GM20000 (cell line): Measurements from ENCODE around the gene KCNMA1.

Source experiments
- DNase-seq: peaks from one replicate; pipeline ENCODE4 v3.0.0; 2012; ENCODE audit warnings: low spot score
- TF ChIP-seq, protein P1 (sequence below): IDR thresholded peaks from 2 replicates; pipeline ENCODE4 v1.5.1; 2012; ENCODE audit warnings: mild to moderate bottlenecking, control low read depth; ENCODE audit errors: extremely low read depth, missing control alignments

KCNMA1 gene

DNA sequence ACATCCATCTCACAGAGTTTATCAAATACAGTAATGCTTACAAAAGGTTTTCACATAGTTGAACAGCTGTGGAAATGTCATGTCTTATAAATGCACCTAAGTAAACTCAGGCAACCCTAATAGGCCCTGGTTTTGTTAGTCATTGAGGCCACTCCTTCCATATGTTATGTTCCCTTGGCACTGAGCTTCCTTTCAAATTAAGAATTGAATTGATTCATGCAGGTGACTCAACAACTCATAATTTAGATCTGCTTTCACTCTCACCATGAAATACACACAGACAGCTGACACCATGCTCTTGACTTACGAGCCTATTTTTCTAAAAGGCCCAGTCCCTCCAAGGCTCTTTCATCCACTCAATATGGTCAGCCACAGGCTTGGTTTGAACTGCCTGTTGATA lies 476.9 kb downstream of the KCNMA1 start:
- no peak for DNase-seq
- TF ChIP-seq, protein P1, sequence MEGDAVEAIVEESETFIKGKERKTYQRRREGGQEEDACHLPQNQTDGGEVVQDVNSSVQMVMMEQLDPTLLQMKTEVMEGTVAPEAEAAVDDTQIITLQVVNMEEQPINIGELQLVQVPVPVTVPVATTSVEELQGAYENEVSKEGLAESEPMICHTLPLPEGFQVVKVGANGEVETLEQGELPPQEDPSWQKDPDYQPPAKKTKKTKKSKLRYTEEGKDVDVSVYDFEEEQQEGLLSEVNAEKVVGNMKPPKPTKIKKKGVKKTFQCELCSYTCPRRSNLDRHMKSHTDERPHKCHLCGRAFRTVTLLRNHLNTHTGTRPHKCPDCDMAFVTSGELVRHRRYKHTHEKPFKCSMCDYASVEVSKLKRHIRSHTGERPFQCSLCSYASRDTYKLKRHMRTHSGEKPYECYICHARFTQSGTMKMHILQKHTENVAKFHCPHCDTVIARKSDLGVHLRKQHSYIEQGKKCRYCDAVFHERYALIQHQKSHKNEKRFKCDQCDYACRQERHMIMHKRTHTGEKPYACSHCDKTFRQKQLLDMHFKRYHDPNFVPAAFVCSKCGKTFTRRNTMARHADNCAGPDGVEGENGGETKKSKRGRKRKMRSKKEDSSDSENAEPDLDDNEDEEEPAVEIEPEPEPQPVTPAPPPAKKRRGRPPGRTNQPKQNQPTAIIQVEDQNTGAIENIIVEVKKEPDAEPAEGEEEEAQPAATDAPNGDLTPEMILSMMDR, result no peak

DNA sequence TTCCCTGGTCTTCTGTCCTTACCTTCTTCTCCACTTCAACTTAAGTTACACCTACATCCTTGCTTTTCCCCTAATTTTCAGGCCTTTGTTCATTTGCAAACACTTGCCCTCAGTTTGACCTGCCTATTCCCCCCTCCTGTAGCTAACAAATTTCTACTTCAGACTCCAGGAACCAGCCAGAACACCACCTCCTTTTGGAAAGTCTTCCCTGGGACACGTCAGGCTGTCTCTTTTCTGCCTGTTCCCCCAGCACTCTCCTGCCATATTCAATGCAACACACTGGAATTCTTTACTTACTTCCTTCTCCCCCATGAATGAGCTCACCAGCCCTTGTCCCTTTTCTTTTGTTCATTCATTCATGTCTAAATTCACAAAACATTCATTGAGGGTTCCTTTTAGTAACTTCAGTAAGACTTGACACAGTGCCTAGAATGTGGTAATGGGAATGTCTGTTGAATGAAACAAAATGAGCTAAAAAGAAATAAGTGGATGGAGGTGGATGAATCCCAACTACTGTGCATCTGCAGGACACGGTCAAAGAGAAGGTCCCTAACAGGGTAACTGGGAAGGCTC lies 478.0 kb downstream of the KCNMA1 start:
- TF ChIP-seq, protein P1, result no peak
- DNase-seq, result no peak

DNA sequence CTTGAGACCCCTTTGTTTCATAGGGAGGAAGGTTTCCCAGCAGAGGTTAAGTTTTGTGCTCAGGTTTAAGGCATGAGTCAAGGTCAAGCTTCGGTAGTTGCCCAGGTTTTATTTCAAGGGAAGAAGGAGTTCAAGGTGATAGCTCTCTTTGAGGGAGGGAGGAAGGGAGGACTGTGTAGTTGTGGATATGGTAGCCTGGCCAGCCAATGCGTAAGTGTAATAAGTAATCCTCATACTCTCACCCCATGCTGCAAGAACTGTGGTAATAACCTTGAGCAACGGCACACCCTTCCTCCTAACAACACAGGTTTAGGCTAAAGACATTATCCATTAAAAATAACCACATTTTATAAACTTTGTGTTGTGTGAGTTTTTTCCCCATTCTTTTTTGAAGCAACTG lies 478.9 kb downstream of the KCNMA1 start:
- TF ChIP-seq, protein P1, result no peak

DNA sequence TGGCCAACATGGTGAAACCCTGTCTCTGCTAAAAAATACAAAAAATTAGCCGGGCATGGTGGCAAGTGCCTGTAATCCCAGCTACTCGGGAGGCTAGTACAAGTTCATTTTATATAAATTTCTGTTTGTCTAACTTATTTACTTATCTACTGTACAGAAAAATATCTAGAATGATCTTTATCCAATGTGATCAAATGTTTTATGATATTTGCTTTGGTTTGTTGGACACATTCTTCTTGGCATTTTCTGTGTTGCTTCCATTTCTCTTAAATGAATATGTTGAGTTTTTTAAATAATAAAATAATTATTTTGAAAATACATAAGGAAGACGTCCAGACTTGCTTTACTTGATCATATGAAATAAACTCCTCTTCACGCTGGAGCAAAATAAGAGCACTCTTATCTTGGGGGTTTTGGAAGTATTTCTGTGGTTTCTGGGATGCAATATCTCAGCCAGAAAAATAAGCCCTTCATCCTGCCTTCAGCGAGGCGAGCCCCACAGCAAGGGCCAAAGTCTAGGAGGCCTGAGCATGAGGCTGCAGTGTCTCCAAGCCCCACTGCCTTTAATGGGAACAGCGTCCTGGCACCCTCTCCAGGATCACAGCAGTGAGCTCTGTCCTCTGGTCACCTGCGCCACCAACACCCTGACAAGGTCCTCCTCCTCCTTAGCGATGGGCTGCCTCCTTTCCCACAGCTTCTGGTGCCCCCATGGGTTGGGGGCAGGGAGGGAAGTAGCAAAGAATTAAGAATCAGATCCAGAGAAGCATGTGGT lies 480.2 kb downstream of the KCNMA1 start:
- TF ChIP-seq, protein P1, result no peak
- DNase-seq, result no peak

More for the DNA sequence above, 478.9 kb downstream of the KCNMA1 start:
- no peak for DNase-seq

DNA sequence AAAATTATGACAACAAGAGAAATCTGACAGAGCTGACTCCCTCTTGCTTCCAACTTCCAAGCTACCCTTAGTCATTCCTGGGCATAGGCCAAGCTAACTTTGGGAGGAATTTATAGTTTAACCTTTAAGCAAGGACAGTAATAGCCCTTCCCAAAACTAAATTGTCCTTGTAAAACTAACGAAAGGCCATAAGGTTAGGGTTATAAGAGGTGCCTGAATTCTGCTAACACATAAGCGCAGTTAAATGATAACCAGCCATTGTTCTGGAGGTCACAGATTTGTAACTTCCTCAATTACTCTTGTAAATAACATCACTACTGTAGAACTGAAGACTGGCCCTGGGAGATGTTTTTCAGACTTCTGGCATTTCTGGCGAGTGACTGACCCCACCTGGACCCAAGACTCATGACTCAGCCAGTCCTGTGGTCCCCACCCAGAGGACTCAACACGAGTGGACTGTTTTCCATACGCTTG lies 481.2 kb downstream of the KCNMA1 start:
- no peak for DNase-seq
- TF ChIP-seq, protein P1, result no peak

DNA sequence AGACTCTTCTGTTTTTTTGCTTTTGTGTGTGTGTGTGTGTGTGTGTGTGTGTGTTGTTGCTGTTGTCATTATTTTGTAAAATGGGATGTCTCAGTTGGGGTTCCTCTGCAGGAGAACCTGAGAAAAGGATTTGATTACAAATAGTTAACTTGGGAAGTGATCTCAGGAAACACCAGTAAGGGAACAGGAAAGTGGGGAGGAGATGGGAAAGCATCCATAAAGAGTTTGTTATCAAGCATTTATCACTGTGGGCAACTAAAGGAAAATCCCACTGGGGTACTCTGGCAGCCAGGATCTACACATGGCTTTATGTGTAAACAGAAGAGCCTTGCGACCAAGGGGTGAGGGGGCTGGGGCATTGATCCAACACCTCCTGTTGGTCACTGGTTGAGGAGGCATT lies 485.4 kb downstream of the KCNMA1 start:
- no peak for DNase-seq
- TF ChIP-seq, protein P1, result no peak

DNA sequence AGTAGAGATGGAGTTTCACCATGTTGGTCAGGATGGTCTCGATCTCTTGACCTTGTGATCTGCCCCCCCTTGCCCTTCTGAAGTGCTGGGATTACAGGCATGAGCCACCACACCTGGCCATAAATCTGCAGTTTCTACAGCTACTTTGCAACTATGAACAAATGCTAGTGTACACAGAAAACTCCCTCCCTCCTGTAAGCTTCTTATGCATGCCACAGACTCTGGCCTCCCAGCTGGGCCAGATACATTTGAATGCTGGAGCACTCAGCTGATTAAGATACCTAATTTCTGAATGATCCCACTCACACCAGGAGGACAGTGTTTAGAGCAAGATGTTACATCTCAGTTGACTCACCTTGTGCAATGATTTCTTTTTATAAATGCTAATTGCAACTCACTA lies 486.2 kb downstream of the KCNMA1 start:
- TF ChIP-seq, protein P1, result no peak
- DNase-seq, result no peak
